ENCODE measurements around the gene CUL2. TPM values are rescaled to one million over a fixed set of nuclear protein-coding genes. Genes with fewer than 3 reads are reported as not detected.

The CUL2 gene
- total and polyA plus RNA-seq, 2 of the 4 experiments (the other 2 are of a cell fraction): 18.9 to 36.6 TPM

GRCh38 chr10:35133586-35133985, 43.4 kb upstream of the CUL2 start:
- Histone ChIP-seq H2BK15ac (ENCODE audit: low read depth, low read length) (no peak overlapping the region), H3K9ac (ENCODE audit: low read depth, low read length) (no peak overlapping the region), H3K4me3 (ENCODE audit: insufficient read depth, low read depth, low read length) (no peak overlapping the region), H3K4me2 (ENCODE audit: low read depth, low read length) (no peak overlapping the region), H3K56ac (ENCODE audit: extremely low read depth, insufficient read depth, low read length) (no peak overlapping the region), H3K27me3 (ENCODE audit: control insufficient read depth, insufficient read depth, low read length) (no peaks in the 10 kb centered on the region), H3K9me1 (ENCODE audit: insufficient read depth, low read length) (peaks cover 8% of the 10 kb centered on the region), H3K4me1 (ENCODE audit: control insufficient read depth, insufficient read depth, low read length) (peaks cover 4% of the 10 kb centered on the region), H2AK5ac (ENCODE audit: low read depth, low read length) (no peak overlapping the region), H4K20me1 (ENCODE audit: insufficient read depth, low read length) (no peaks in the 10 kb centered on the region; the same call in 1 of the 2 replicates), H2AK9ac (replicated peaks; ENCODE audit: low read depth, low read length, poor library complexity) (no peak overlapping the region), H3K79me1 (ENCODE audit: low read depth in 1 of 2, low read length in 2 of 2) (peaks cover 15 to 50% of the 10 kb centered on the region in 2 experiments), H2BK120ac (ENCODE audit: low read depth, low read length) (no peak overlapping the region), H3K27ac (ENCODE audit: insufficient read depth, low read length) (no peak overlapping the region), H3K9me3 (ENCODE audit: control insufficient read depth, insufficient read depth, low read length) (no peaks in the 10 kb centered on the region), H3K36me3 (ENCODE audit: control insufficient read depth, insufficient read depth, low read length) (no peaks in the 10 kb centered on the region), H3K18ac (ENCODE audit: low read depth, low read length) (no peak overlapping the region), H2AFZ (replicated peaks; ENCODE audit: low read length, poor library complexity) (no peak overlapping the region), H4K5ac (ENCODE audit: low read depth, low read length) (no peak overlapping the region), H3K4ac (ENCODE audit: low read depth, low read length) (no peak overlapping the region), H3K14ac (replicated peaks; ENCODE audit: low read depth, low read length) (no peak overlapping the region), H2BK5ac (ENCODE audit: low read depth, low read length, poor library complexity, severe bottlenecking) (no peak overlapping the region), H2BK20ac (ENCODE audit: low read depth, low read length) (no peak overlapping the region), H4K91ac (ENCODE audit: insufficient read depth, low read depth, low read length) (no peak overlapping the region), H4K8ac (ENCODE audit: low read depth in 2 of 2, low read length in 2 of 2) (no peak overlapping the region), H3K23ac (ENCODE audit: low read depth, low read length) (no peak overlapping the region)
- dilution Hi-C loops (cut with HindIII; ENCODE audit: low sequenced_read_pairs, unreplicated experiment): no loop called here
- no peak for DNase-seq
- 100% methylated on average over 1 of the region's 1 CpG; no CpG with 5 or more reads in 1 of the 2 experiments for WGBS, 2 experiments (ENCODE audit: extremely low coverage in 2 of 2, insufficient read length in 1 of 2)
- BruUV-seq (replicated peaks): no TSS peak
- CTCF ChIA-PET: interaction anchor here (1.6 kb wide), 1 partner anchor 63 kb away, joined by 4 read pairs; no protein-coding TSS in a partner anchor
- no peak for TF ChIP-seq MXI1 (IDR thresholded peaks at IDR 0.05; ENCODE audit: borderline replicate concordance, low read depth, low read length)
- TF ChIP-seq CHD1 (IDR thresholded peaks at IDR 0.05; ENCODE audit: low read depth, low read length): no peak
- TF ChIP-seq MAFK (IDR thresholded peaks at IDR 0.05; ENCODE audit: low read depth, low read length): no peak
- no peak for TF ChIP-seq RAD21 (IDR thresholded peaks at IDR 0.05; ENCODE audit: low read length)
- intact Hi-C loops (cut with micrococcal nuclease): no loop called here
- POLR2A ChIA-PET (ENCODE audit: unreplicated experiment): no interaction called here
- no peak for ATAC-seq (ENCODE audit: low read depth)
- in situ Hi-C loops (cut with MboI; ENCODE audit: low sequenced_read_pairs): no loop called here

Measured in IMR-90 (cell line).